HG02588 (cell line): ENCODE data around the gene ESRRB.

ENCODE experiments used
- ATAC-seq: cut with Tn5 transposase; IDR thresholded peaks from one replicate; pipeline ENCODE4 v1.9.1; 2021; ENCODE audit warnings: mild to moderate bottlenecking, moderate library complexity; ENCODE audit not compliant: unreplicated experiment

The ESRRB gene

DNA sequence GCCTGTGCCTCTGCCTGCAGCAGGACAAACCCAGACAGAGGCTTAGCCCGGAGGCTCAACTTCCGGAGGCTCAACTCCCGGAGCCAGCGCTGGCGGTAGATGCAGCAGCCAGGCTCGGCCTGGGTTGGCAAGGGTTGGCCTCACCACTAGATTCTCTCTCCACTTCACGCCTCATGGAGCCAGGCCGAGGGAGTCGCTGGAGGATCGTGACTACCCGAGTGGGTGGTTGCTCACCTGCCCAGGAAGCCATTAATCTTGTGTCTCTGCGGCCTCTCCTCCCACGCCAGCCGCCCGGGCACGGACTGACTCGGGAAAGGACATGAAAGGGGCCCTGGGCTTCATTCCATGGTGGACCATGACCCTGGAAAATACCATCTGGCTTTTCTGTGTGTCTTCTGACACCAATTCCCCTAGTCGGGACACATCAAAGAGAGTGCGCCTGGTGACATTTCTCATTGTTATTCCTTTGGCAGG is 20.8 kb downstream of the ESRRB start:
- ATAC-seq = no peak

DNA sequence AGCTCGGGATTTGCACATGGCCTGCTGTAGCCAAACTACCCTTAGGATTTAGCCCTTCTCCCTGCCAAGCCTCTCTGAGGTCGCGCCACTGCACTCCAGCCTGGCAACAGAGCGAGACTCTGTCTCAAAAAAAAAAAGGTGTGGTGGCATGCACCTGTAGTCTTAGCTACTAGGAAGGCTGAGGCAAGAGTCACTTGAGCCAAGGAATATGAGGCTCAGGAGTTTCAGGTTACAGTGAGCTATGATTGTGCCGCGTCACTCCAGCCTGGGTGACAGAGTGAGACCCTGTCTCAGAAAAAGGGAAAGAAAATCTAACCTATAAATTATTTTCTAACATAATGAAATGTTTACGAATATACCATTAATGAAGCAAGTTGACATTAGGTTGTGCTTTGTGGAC is 29.7 kb downstream of the ESRRB start:
- ATAC-seq = no peak

DNA sequence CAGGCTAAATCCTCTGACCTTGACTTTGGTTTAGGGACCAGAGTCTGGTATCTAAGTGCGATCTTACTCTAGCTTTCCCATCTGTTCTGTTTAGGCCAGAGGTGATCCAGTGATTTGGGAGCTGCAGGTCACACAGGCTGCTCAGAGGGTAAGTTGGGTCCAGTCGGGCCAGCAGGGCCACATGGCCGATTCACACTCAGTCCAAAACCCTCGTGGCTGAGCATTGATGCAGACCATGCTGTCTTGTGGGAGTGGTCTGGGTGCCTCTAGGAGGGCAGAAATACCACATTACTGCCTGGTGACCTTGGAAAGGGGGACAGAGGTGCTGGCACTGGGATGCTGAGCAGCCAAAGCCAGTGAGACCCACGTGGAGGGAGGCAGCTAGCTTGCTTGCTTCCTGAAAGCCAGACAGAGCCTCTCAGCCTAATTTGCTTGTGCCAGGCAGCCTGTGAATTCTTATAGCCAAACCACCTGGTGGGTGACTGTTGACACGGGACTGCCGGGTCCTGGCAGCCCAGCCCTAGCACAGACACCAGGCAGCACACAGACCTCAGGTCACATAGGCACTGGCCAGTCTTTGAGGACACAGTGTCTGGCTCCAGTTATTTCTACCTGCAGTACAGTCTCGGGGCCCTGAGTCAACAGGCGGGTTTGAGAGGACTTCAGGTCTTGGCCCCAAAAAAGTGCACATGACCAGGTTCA is 31.7 kb downstream of the ESRRB start:
- ATAC-seq = no peak

DNA sequence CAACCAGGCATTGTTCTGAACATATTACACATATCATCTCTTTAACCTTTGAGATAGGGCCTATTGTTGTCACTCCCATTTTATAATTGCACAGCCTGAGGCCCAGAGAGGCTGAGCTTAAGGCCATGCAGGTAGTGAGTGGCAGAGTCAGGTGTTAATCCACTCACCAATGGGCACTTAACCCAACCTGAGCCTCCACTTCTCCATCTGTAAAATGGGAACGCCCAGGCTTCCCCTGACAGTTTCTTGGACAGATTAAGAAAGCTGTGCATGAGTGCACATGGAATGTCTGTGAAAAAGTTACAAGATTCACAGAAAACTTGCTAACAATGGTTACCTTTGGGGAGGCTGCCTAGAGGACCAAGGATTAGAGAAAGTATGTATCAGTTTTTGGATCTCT is 32.9 kb downstream of the ESRRB start:
- no peak for ATAC-seq

DNA sequence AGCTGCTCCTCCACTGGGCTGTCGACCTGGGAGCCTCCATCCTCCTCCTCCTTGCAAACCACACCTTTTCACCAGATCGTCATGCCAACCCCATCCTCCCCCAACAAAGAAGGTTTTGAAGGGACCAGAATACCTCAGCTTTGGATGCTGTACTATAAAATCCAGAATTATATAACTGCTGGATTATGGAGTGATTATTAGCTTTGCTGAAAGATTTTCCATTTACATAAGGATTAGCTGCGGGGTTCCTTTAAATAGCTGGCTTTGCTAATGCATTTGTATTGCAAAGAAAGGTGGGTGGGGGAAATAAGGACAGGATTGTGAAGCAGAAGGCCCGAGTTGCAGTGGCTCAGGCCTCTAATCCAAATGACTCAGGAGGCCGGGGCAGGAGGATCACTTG is 36.6 kb downstream of the ESRRB start:
- no peak for ATAC-seq

DNA sequence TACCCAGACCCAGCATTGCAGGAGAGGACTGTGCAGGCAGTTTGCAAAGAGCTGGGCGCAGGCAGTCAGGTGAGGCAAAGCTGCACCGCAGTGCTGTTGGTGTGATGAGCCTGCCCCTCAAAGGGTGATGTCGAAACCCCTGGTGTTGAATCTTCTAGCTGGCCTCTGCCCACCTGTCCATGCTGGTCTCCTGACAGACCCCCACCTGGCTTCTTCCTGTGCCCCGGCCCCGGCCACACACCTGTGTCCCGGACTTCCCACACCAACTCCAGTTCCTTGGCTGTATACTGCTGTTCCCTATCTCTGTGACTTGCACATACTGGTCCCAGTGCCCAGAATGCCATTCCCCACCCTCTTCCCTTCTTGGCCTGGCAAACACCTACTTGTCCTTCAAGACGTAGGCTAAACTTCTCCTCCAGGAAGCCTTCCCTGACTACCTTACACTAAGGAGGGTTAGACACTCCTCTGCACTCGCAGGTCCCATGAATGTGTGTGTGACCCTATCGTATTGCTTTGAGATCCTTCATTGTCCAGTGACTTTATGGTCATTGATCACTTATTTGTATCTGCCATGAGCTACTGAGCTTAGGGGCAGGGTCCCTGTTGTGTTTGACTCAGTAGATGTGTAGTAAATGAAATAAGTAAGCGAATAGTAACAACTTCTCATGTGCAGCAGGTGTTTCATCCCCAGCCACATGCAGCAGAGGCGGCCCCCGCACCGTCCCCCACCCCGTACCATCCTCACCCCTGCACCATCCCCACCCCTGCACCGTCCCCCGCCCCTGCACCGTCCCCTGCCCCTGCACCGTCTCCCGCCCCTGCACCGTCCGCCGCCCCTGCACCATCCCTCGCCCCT is 37.4 kb downstream of the ESRRB start:
- ATAC-seq = no peak

DNA sequence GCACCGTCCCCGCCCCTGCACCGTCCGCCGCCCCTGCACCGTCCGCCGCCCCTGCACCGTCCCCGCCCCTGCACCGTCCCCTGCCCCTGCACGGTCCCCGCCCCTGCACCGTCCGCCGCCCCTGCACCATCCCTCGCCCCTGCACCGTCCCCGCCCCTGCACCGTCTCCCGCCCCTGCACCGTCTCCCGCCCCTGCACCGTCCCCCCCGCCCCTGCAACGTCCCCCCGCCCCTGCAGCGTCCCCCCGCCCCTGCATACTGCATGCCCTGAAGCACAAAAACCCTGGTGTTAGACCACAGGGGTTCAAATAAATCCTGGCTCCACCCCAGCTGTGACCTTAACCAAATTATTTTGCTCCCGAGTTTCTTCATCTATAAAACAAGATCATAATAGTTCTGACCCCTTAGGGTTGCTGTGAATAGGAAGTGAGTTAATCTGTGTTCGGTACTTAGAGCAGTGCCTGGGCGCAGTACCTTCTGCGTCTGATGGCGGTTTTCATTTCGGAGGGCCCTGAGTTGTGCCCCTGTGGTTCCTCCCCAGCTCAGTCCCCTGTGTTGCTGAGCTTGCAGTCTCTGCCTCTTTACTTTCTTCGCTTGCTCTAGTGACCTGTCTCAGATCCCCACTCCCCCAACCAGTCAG is 38.1 kb downstream of the ESRRB start:
- no peak for ATAC-seq

DNA sequence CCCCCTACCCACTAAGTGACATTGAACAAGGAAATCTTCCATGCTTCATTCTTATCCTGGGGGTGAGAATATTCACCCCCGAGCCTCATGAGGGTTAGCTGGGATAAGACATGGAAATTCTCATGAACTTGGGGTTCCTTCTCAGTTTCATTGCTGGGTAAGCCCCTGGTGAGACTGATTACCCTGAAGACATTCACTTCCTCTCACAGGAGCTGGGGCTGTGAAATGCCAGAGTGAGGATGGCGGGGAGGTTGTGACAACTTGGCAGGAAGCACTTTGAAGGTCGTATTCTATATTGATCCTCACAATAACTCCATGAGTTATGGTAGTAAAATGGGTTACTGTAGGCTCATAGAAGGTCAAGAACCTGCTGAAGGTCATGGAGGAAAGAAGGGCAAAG is 43.5 kb downstream of the ESRRB start:
- ATAC-seq = no peak

DNA sequence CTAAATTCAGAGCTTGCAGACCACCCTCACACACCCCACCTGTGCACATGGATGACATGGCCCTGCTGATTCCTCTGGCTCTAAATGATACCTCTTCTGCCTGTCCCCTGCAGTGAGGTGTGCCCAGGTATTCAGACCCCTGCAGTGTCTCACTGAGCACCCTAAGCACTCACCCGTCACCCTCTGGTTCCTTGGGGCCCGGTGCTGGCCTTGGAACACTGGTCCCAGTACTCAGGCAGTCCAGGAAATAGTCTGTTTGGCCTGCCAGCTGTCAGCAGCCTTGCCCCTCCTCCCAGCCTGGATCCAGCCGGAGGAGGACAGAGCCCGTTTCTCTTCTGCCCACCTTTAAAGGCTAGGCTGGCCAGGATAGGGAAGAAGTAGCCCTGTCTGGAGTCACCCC is 44.9 kb downstream of the ESRRB start:
- ATAC-seq = no peak

DNA sequence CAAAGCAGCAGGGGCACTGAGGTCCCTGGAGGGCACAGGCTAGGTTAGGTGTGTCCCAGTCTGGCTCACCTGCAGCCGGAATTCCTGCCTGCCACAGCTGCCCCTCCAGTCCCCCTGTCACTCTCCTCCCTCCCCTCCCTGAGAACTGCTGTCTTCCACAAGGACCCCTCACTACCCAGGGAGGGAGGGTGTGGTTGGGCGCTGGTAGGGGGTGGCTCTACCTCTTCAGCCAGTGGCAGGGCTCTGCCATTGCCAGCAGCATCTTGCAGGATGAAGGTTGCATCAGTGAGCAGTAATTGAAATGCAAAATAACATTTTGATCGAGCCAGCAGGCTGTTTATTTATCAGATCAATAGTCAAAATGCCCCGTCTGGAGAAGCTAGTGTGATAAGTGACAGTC is 45.7 kb downstream of the ESRRB start:
- no peak for ATAC-seq

DNA sequence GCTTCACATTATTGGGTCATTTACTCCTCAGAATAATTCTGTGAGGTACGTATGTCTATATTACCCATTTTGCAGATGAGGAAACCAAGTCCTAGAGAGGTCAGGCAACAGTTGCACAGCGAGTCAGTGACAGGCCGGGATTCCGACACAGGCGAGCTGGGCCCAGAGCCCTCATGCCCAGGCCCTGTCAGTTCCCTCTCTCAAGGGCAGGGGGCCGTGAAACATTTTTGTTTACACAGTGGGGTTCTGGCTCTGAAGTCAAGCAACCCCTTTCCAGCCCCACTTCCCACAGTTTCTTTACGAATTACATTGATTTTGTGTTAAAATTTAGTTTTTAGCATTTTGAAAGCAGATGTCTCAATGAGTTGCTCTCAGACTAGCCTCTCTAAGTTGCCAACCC is 46.7 kb downstream of the ESRRB start:
- ATAC-seq = no peak

DNA sequence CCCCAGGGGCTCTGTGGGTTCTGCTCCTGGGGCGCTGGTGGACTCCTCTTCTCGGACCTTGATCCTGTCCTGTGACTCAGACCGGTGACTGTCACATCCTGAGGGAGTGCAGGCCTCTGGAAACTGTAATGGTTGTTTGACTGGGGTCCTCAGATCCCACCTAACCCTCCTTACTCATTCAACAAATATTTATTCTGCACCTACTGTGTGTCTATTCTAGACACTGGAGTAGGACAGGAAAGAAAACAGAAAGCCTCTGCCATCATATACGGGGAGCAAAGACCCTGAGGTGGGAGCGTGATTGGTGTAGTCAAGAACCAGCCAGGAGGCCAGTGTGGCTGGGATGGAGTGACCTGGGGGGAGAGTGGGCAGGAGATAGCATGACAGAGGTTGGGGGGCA is 47.6 kb downstream of the ESRRB start:
- no peak for ATAC-seq

DNA sequence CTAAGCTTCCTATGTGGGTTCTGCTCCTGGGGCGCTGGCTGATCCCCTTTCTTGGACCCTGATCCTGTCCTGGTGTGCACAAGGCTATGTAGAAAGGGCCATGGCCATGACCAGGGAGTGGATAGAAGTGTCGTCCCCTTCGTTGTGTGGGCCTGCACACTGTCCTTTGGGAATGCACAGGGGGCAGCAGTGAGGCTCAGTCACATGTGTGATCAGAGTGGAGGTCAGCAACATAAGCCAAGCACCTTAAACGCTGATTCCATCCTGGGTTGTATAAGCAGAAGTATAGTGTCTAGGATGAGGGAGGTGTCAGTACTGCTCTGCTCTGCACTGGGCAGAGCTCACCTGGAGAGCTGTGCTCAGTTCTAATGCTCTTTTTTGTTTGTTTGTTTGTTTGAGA is 48.4 kb downstream of the ESRRB start:
- ATAC-seq = no peak

DNA sequence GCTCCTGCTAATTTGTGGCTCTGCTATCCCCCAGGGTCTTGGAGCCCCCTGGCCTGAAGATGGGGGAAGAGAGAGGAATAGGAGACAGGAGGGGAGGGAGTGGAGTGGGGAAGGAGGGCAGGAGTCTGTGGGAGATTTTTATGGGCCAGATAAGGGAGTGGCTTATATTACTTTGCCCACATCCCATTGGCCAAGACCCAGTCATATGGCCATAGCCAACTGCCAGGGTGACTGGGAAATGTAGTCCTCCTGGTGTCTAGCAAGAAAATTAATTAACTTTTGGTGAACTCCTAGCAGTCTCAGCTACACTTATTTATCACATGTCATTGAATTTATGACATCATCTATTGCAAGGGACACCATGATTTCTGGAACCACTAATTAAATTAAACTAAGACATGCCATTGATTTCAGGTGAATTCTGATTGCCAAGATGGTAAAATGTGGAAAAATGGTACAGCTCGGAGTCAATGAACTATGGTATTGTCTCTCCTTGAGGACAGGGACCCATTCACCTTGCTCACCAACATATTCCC is 50.3 kb downstream of the ESRRB start:
- ATAC-seq = no peak

DNA sequence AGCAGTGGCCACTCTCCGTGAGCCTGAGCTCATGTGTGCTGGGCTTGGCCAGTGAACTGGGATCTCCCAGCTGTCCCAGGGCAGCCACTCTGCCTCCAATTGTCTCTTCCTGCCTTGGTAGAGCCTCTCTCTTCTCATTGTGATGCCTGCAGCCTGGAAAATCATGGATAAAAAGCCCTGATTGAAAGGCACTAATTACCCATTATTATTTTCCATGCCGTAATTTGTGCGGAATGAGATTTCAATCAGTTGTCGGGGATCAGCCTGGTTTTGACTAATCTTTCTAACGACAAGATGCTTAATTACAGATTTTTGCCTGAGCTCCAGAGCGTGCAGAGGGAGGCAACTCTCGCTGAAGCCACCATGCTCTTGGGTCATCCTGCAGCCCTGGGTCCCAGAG is 52.7 kb downstream of the ESRRB start:
- no peak for ATAC-seq

DNA sequence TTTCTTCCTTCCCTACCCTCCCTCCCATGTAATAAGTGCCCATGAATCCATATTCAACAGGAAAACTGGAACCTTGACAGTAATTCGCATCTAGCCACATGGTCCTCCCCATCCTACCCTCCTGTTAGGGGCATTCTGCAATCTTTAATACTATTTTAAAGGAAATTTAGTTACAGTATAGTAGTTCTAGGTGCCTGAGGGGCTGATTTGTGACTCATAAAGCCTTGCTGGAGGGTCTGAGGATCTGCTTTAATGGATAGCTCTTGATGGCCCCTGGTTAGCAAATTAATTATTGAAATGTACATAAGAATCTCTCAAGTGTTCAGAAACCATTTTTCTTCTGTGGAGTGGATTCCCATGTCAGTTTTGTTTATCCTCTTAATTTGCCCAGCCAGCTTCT is 54.1 kb downstream of the ESRRB start:
- no peak for ATAC-seq

DNA sequence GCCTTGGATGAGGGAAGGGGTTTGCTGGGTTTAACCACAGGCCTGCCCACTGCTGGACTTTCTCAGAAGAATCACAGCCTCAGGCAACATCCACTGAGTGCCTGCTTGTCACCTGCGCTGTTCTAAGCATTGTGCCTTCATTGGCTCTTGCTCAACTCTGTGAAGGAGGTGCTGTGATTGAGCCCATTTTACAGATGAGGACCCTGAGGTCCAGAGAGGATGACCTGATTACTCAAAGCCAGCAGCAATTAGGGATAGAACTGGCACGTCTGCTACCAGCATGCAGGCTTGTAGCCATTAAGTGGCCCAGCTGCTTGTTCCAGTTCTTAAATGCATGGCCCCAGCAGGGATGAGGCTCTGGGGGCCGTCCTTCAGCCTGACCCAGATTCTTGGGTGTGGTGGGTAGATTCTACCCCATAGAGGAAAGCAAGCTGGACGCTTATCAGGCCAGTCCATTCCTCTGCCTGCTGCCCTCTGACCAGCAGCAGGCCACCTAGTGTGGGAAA is 54.6 kb downstream of the ESRRB start:
- no peak for ATAC-seq

DNA sequence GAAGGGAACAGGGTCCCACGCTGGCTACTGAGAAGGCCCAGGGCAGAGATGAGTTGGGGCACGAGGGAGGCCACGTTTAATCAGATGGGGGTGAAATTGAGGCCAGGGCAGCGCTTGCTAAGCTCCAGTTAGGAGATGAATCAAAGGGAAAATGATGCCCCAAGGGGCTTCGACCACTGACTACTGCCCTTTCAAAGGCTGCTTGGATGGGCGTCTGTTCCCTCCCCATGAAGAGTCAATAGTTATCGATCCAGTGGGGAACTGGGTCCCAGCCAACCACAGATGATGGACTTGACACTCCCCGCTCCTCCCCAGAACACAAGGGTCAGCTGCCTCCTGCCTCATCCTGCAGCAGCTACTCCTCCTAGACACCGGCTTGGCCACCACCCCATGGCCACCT is 55.6 kb downstream of the ESRRB start:
- ATAC-seq = no peak

DNA sequence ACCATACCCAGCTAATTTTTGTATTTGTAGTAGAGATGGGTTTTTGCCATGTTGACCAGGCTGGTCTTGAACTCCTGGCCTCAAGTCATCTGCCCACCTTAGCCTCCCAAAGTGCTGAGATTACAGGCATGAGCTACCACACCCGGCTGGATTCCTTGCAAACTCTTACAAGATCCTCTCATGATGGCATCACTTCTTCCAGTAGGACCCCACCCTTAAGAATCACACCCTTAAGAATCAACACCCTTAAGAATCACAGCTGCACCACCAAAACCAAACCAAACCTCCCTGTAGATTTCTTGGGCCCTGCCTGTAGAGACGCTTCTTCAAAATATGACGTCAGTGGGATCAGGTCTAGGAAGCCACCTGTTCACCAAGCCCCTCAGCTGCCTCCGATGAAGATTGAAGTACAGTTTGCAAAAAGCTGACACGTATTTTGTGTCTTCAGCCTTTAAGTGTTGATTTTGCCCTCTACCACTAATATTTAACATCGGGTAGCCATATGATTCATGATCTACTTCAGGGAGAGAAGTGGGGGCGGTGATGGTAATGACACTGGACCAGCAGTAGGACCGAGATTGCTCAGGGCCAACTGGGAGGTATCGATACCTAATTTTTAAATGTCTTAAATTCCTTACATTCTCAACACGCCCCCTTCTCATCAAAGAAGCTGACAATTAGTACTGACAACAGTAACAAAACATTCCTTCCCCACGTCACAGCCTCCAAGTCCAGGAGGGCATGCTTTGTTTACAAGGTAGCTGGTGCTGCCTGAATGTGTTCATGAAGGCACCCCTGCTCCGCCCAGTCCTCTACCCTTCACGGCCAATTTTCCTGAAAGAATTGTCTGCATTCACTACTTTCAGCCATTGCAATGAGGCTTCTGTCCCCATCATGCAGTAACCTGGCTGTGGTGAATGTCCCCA is 57.2 kb downstream of the ESRRB start:
- no peak for ATAC-seq

DNA sequence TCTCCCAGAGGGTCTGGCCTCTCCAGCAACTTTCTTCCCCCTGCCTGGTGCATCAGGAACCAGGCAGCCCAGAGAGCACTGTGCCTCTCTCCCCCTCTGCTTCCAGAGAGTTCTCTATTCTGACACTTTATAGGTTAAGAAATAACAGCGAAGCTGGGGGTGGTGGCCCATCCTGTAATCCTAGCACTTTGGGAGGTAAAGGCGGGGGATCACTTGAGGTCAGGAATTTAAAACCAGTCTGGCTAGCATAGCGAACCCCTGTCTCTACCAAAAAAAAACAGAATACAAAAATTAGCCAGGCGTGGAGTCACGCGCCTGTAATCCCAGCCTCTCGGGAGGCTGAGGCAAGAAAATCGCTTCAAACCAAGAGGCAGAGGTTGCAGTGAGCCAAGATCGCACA is 58.3 kb downstream of the ESRRB start:
- ATAC-seq = no peak
